NCI-H2107 (cell line): ENCODE measurements around the gene CELA2B.
"Not testable (repeated sequence)": the region's sequence is repeated elsewhere in the genome, so short reads cannot be mapped to it uniquely, and the experiment has no call there.

Experiments
- DNase-seq: peaks from one replicate; lab custom pipeline; 2025; lab: John Stamatoyannopoulos, UW

The CELA2B gene

DNA sequence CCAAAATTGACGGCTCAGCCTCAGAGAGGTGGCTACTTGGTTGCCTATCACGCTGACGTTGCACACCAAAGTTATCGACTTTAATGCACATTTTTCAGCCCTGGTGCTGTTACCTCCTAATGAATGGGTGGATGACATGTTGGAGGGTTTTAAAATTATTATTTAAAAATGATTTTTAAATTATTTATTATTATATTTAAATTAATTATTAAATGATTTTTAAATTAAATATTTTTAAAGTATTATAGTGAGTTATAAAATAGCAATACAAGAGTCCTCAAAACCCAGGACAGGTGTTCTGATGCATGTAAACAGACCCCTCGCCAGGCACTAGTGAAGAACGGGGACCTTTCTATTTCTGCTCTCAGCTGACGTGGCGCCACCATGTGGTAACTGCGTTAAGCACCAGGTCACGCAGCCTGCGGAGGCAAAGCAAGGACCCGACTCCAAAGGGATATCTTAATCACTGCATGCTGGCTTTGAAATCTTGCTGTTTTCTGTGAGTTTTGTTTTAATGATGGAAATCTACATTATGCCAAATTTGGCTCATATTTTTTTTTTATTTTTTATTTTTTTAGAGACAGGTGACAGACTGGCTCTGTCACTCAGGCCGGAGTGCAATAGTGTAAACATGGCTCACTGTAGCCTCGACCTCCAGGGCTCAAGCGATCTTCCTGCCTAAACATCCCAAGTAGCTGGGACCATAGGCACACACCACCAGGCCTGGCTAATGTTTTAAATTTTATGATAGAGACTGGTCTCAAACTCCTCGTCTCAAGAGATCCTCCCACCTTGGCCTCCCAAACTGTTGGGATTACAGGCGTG is 25.5 kb downstream of the CELA2B start:
- peak; percentile 71 for DNase-seq

GRCh38 chr1:15504436-15504835 is 28.5 kb downstream of the CELA2B start:
- no peak for DNase-seq

- DNase-seq = no peak
Measured at GRCh38 chr1:15506831-15507230, 30.9 kb downstream of the CELA2B start.

- no peak for DNase-seq
Measured at GRCh38 chr1:15507278-15507677, 31.4 kb downstream of the CELA2B start.

- no peak for DNase-seq
Measured at GRCh38 chr1:15508700-15509487, 33.0 kb downstream of the CELA2B start.

DNA sequence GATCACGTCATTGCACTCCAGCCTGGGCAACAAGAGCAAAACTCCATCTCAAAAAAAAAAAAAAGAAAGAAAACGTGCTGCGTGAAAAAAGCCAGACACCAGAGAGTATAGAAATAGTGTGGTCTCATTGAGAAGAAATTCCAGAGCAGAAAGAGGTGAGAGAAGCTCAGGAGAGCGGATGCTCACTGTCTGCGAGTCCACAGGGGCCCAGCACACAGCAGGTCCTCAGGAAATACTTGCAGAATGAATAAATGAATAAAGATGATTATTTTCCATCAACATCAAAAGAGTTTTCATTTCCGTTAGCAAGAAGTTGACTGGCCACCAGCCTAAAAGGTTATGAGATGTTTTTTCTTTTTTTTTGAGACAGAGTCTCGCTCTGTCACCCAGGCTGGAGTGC is 33.7 kb downstream of the CELA2B start:
- DNase-seq = no peak

DNA sequence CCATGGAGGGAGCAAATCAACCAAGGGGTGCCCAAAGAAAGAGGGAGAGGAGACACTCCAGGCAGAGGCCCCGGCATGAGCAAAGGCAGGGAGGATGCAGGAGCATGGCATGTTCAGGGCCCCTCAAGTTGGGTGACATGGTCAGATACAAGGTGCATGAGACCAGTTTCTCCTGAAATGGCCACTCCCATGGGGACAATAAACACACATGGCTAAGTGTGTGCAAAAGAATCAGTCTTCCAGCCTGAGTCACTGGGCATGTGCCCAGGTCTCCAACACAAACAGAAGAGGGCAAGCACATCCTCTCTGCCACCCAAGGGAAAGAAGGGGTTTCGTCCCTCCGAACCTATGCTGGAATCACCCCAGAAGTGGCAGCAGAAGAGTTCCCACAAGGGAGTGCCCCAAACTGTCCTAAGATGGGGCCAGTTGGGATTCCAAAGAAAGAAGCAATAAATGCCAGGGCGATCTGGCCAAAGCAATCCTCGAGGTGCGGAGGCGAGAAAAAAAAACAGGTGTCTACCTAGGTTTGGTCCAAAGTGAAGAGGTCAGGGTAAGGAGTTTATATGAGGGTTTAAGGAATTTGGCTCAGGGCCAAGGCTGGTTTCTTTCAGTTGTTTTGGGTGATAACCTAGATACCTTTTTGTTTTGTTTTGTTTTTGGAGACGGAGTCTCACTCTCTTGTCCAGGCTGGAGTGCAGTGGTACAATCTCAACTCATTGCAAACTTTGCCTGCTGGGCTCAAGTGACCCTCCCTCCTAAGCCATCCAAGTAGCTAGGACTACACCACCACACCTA is 34.9 kb downstream of the CELA2B start:
- DNase-seq = no peak

- no peak for DNase-seq
Measured at GRCh38 chr1:15513192-15513591, 37.3 kb downstream of the CELA2B start.

DNA sequence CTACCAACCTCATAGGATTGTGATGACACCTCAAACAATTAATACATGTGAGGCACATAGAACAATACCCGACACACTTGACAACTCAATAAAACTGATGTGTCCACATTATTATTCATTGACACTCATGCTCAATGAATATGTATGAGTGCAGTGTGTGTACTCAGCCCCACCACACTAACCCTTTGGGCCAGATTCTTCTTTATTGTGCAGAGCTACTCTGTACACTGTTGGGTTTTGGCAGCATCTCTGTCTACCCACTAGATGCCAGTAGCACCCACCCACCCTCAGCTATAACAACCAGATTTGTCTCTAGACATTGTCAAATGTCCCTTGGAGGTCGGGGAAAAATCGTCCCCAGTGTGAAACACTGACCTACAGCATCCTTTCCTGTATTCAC is 38.0 kb downstream of the CELA2B start:
- DNase-seq = no peak

- not testable (repeated sequence) for DNase-seq
Measured at GRCh38 chr1:15514557-15514956, 38.7 kb downstream of the CELA2B start.

DNA sequence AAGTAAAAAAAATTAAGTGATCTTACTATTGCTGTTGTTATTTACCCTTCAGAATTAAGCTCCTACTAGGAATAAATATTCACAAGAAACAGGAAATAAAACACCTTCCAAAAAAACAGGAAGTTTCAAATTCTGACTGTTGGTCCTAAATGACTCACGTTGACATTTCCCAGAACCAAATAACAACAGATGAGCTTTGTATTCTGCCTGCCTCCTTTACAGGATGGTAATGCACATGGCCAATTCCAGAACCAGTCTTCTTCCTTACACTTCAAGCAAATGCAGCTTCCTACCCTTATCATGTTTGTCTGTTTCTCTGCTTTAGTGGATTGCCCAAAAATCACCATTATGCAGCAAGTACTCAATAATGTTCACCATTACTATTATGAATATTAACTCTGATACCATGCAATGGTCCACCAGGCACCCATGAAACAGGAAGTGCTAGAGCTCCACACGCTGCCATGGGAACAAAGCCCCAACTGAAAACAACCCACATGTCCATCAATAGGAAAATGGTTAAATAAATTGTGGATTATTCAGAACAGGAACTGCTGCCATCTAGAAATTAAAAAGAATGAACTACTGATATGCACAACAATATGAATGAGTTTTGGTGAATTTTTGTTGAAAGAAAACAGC is 39.2 kb downstream of the CELA2B start:
- no peak for DNase-seq

- no peak for DNase-seq
Measured at GRCh38 chr1:15519625-15520024, 43.7 kb downstream of the CELA2B start.

DNA sequence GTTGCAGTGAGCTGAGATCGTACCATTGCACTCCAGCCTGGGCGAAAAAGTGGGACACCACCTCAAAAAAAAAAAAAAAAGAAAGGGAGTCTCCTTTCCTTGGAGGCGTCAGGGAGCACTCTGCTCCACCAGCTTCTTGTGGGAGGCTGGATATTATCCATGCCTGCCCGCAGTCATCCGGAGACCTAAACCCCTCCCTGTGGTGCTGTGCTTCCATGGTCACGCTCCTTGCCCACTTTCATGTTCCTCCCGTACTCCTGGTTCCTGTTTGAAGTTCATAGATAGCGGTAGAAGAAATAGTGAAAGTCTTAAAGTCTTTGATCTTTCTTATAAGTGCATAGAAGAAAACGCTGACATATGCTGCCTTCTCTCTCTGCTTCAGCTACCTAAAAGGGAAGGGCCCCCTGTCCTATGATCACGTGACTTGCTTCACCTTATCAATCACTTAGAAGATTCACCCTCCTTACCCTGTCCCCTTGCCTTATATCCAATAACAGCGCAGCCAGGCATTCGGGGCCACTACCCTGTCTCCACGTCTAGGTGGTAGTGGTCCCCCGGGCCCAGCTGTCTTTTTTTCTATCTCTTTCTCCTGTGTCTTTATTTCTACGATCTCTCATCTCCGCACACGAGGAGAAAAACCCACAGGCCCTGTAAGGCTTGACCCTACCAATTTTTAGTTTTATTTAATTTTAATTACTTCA is 45.5 kb downstream of the CELA2B start:
- not testable (repeated sequence) for DNase-seq

GRCh38 chr1:15522551-15522950 is 46.6 kb downstream of the CELA2B start:
- DNase-seq = no peak

GRCh38 chr1:15523104-15524020 is 47.5 kb downstream of the CELA2B start:
- DNase-seq = no peak

- no peak for DNase-seq
Measured at GRCh38 chr1:15524021-15524282, 48.0 kb downstream of the CELA2B start, which contains the start of gene CASP9. Gene CASP9, minus strand, starts transcription at chr1:15524215. Its CDS starts 15 bp downstream, at chr1:15524200.

- DNase-seq = peak; percentile 99
Measured at GRCh38 chr1:15524283-15525049, 48.6 kb downstream of the CELA2B start.

DNA sequence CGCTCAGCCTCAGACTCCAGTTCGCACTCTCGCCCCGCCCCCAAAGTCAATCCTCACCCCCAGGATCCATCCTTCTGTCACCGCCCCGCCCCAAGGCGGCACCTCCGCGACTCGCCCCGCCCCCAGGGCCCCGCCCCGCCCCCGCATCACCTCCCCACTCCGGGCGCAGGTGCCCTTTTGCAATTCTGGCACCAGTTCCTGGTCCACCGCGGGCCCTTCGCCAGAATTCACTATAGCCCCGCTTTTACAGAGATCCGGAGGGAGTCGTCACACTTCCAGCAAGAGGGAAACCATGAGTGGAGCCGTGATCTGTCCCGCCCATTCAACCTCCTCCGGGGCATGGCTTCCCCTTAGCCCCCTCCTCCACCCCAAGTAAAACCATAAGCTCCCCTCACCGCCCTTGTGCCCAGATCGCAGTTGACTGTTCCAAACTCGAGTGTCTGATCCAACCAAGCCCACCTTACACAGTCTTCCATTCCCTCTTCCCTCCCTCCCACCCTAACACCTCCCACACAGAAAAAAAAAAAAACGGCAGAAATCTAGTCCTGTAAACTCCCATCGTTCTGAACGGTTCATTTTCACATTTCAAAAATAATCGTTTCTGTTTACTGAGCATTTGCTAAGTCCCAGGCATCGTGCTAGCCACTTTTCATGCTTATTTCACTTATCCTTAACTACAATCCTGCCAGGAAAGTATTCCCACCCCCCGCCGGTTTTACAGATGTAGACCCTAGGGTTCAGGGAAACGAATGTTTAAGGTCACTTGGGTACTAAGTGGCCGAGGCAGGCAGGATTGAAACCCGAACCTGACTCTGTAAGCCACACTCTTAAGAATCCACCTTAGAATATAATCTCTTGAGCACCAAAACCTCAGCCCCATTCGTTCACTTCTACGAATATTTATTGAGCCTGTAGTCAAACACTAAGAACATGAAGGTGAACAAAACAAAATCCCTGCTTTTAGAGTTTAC is 49.4 kb downstream of the CELA2B start:
- DNase-seq = no peak
